ENCODE results near the gene NXPE2.

NXPE2 gene

GRCh38 chr11:114736806-114737205 lies 58.5 kb downstream of the NXPE2 start:
- ChIA-PET POLR2A (no interaction called here), CTCF (no interaction called here)
- TF ChIP-seq FOXA1 (IDR thresholded peaks at IDR 0.05): no peak
- DNase-seq (ENCODE audit: extremely low spot score): no peak

- POLR2A ChIA-PET: no interaction called here
- DNase-seq (ENCODE audit: extremely low spot score): peak; percentile 52
- CTCF ChIA-PET: interaction anchor here (0.5 to 1.6 kb wide), 6 partner anchors 22 to 892 kb away, joined by 3 to 6 read pairs (median 3); no protein-coding TSS in a partner anchor
- no peak for TF ChIP-seq LEF1 (IDR thresholded peaks at IDR 0.05; ENCODE audit: borderline replicate concordance)
- no peak for TF ChIP-seq FOXK2 (IDR thresholded peaks at IDR 0.05)
- no peak for TF ChIP-seq BHLHE40 (IDR thresholded peaks at IDR 0.05; ENCODE audit: borderline replicate concordance)
- no peak for TF ChIP-seq FOXM1 (IDR thresholded peaks at IDR 0.05; ENCODE audit: borderline replicate concordance)
- TF ChIP-seq SP1 (IDR thresholded peaks at IDR 0.05): no peak
- no peak for TF ChIP-seq PKNOX1 (IDR thresholded peaks at IDR 0.05)
- no peak for TF ChIP-seq FOXA1 (IDR thresholded peaks at IDR 0.05)
- no peak for TF ChIP-seq ZNF384 (IDR thresholded peaks at IDR 0.05)
- TF ChIP-seq ARNT (IDR thresholded peaks at IDR 0.05): no peak
- no peak for TF ChIP-seq TARDBP (IDR thresholded peaks at IDR 0.05)
- TF ChIP-seq HDGF (IDR thresholded peaks at IDR 0.05; ENCODE audit: borderline replicate concordance): no peak
- TF ChIP-seq CTBP1 (IDR thresholded peaks at IDR 0.05; ENCODE audit: borderline replicate concordance): no peak
Observed at GRCh38 chr11:114738954-114739353, 60.6 kb downstream of the NXPE2 start.

DNA sequence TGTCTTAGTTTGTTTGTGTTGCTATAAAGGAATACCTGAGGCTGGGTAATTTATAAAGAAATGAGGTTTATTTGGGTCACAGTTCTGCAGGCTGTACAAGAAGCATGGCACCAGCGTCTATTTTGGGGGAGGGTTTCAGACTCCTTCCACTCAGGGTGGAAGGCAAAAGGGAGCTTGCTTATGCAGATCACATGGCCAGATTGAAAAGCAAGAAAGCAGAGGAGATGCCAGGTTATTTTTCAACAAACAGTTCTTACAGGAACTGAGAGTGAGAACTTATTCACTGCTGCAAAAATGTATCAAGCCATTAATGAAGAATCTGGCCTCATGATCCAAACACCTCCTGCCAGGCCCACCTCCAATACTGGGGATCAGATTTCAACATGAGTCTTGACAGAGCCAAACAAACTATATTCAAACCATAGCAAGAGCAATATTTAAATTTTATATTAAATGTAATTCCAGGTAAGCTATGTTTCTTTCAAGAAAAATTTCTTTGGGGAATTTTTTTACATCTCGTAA lies 66.9 kb downstream of the NXPE2 start:
- ChIA-PET CTCF (interaction anchor here (0.7 kb wide), 1 partner anchor 20 kb away, joined by 4 read pairs; no protein-coding TSS in a partner anchor), POLR2A (no interaction called here)
- no peak for TF ChIP-seq NFRKB (IDR thresholded peaks at IDR 0.05)
- no peak for TF ChIP-seq FOXA1 (IDR thresholded peaks at IDR 0.05)
- TF ChIP-seq FOXK2 (IDR thresholded peaks at IDR 0.05): no peak
- TF ChIP-seq BHLHE40 (IDR thresholded peaks at IDR 0.05; ENCODE audit: borderline replicate concordance): no peak
- no peak for TF ChIP-seq L3MBTL2 (conservative IDR thresholded peaks at IDR 0.05)
- TF ChIP-seq ARNT (IDR thresholded peaks at IDR 0.05): no peak
- no peak for TF ChIP-seq LEF1 (IDR thresholded peaks at IDR 0.05; ENCODE audit: borderline replicate concordance)
- no peak for TF ChIP-seq ZNF384 (IDR thresholded peaks at IDR 0.05)
- TF ChIP-seq TARDBP (IDR thresholded peaks at IDR 0.05): no peak
- TF ChIP-seq ELF4 (IDR thresholded peaks at IDR 0.05): no peak
- TF ChIP-seq SUZ12 (IDR thresholded peaks at IDR 0.05): no peak
- no peak for TF ChIP-seq CTBP1 (IDR thresholded peaks at IDR 0.05; ENCODE audit: borderline replicate concordance)
- TF ChIP-seq PKNOX1 (IDR thresholded peaks at IDR 0.05): no peak
- no peak for TF ChIP-seq HDGF (IDR thresholded peaks at IDR 0.05; ENCODE audit: borderline replicate concordance)
- TF ChIP-seq FOXM1 (IDR thresholded peaks at IDR 0.05; ENCODE audit: borderline replicate concordance): no peak
- no peak for TF ChIP-seq SP1 (IDR thresholded peaks at IDR 0.05)
- no peak for DNase-seq (ENCODE audit: extremely low spot score)

GRCh38 chr11:114746013-114746412 lies 67.7 kb downstream of the NXPE2 start:
- no peak for DNase-seq (ENCODE audit: extremely low spot score)
- TF ChIP-seq ELF4 (IDR thresholded peaks at IDR 0.05) (no peak), FOXA1 (IDR thresholded peaks at IDR 0.05) (no peak), PKNOX1 (IDR thresholded peaks at IDR 0.05) (no peak), BHLHE40 (IDR thresholded peaks at IDR 0.05; ENCODE audit: borderline replicate concordance) (no peak), FOXK2 (IDR thresholded peaks at IDR 0.05) (no peak), ARNT (IDR thresholded peaks at IDR 0.05) (no peak), SUZ12 (IDR thresholded peaks at IDR 0.05) (no peak), FOXM1 (IDR thresholded peaks at IDR 0.05; ENCODE audit: borderline replicate concordance) (no peak), CTBP1 (IDR thresholded peaks at IDR 0.05; ENCODE audit: borderline replicate concordance) (no peak), NFRKB (IDR thresholded peaks at IDR 0.05) (no peak), TARDBP (IDR thresholded peaks at IDR 0.05) (no peak), L3MBTL2 (conservative IDR thresholded peaks at IDR 0.05) (no peak), ZNF384 (IDR thresholded peaks at IDR 0.05) (no peak), SP1 (IDR thresholded peaks at IDR 0.05) (no peak)
- CTCF ChIA-PET: no interaction called here
- POLR2A ChIA-PET: no interaction called here

Data from HEK293T (cell line).